WTC11 (cell line): ENCODE measurements around the gene SCN8A. TPM values are rescaled to one million over a fixed set of nuclear protein-coding genes. Genes with fewer than 3 reads are reported as not detected.
A peak's percentile ranks its signal among the peaks of the same experiment; 100 is the strongest.

ENCODE experiments used
- ARID4B ChIP-seq: sonication (generic); formaldehyde crosslinking; IDR thresholded peaks from 2 replicates; pipeline ENCODE4 v1.8.0; 2023; ENCODE audit warnings: missing genetic modification reagents, mild to moderate bottlenecking, borderline replicate concordance
- CREB1 ChIP-seq: sonication (generic); formaldehyde crosslinking; IDR thresholded peaks from 2 replicates; pipeline ENCODE4 v1.8.0; 2023; ENCODE audit warnings: mild to moderate bottlenecking, missing genetic modification reagents
- CREM ChIP-seq: sonication (generic); formaldehyde crosslinking; IDR thresholded peaks from 2 replicates; pipeline ENCODE4 v1.8.1; 2022; ENCODE audit warnings: mild to moderate bottlenecking, missing genetic modification reagents, moderate library complexity
- E2F4 ChIP-seq: sonication (generic); formaldehyde crosslinking; IDR thresholded peaks from 2 replicates; pipeline ENCODE4 v1.8.1; 2022; ENCODE audit warnings: low read depth, mild to moderate bottlenecking, moderate library complexity, missing genetic modification reagents, borderline replicate concordance
- ETV6 ChIP-seq: sonication (generic); formaldehyde crosslinking; IDR thresholded peaks from 2 replicates; pipeline ENCODE4 v1.8.1; 2022; ENCODE audit warnings: mild to moderate bottlenecking, missing genetic modification reagents
- FOXJ3 ChIP-seq: sonication (generic); formaldehyde crosslinking; IDR thresholded peaks from 2 replicates; pipeline ENCODE4 v1.9.0; 2021; ENCODE audit warnings: missing genetic modification reagents, mild to moderate bottlenecking, borderline replicate concordance
- JAZF1 ChIP-seq: fragments of 250-450 bp; sonication (Bioruptor Pico); IDR thresholded peaks from 2 replicates; pipeline ENCODE4 v1.9.0; 2021; ENCODE audit warnings: moderate library complexity, mild to moderate bottlenecking, inconsistent platforms
- KAT7 ChIP-seq: sonication (generic); formaldehyde crosslinking; IDR thresholded peaks from 2 replicates; pipeline ENCODE4 v1.8.1; 2023; ENCODE audit warnings: missing genetic modification reagents, mild to moderate bottlenecking, borderline replicate concordance
- MYBL2 ChIP-seq: sonication (generic); formaldehyde crosslinking; IDR thresholded peaks from 2 replicates; pipeline ENCODE4 v1.8.1; 2023; ENCODE audit warnings: mild to moderate bottlenecking, moderate library complexity, missing genetic modification reagents
- NFE2L1 ChIP-seq: sonication (generic); formaldehyde crosslinking; IDR thresholded peaks from 2 replicates; pipeline ENCODE4 v1.8.1; 2023; ENCODE audit warnings: missing genetic modification reagents
- NR1H2 ChIP-seq: sonication (generic); formaldehyde crosslinking; IDR thresholded peaks from 2 replicates; pipeline ENCODE4 v1.9.0; 2021; ENCODE audit warnings: mild to moderate bottlenecking, moderate library complexity, missing genetic modification reagents
- NR3C1 ChIP-seq: sonication (generic); formaldehyde crosslinking; conservative IDR thresholded peaks from 2 replicates; pipeline ENCODE4 v1.8.1; 2023; ENCODE audit warnings: low read depth, mild to moderate bottlenecking, missing genetic modification reagents
- SP1 ChIP-seq: sonication (generic); formaldehyde crosslinking; conservative IDR thresholded peaks from 2 replicates; pipeline ENCODE4 v1.8.1; 2022; ENCODE audit warnings: missing genetic modification reagents
- ZMAT4 ChIP-seq: fragments of 250-450 bp; sonication (Bioruptor Pico); IDR thresholded peaks from 2 replicates; pipeline ENCODE4 v1.9.0; 2021; ENCODE audit warnings: mild to moderate bottlenecking
- ZNF317 ChIP-seq: sonication (generic); formaldehyde crosslinking; IDR thresholded peaks from 2 replicates; pipeline ENCODE4 v1.8.1; 2023; ENCODE audit warnings: low read depth, mild to moderate bottlenecking, moderate library complexity, missing genetic modification reagents, borderline replicate concordance
- ZNF396 ChIP-seq: fragments of 250-450 bp; sonication (Bioruptor Pico); IDR thresholded peaks from 2 replicates; pipeline ENCODE4 v1.8.0; 2021; ENCODE audit warnings: mild to moderate bottlenecking, moderate library complexity, borderline replicate concordance
- ZNF671 ChIP-seq: fragments of 250-450 bp; sonication (Bioruptor Pico); IDR thresholded peaks from 2 replicates; pipeline ENCODE4 v1.8.0; 2021; ENCODE audit warnings: mild to moderate bottlenecking
- total RNA-seq: library from RNA; stranded (reverse); gene quantifications from 3 replicates; pipeline ENCODE4 v1.2.3, GENCODE V29; 2021
- TF ChIP-seq, protein P1 (sequence below): sonication (generic); formaldehyde crosslinking; conservative IDR thresholded peaks from 2 replicates; pipeline ENCODE4 v1.8.1; 2022; ENCODE audit warnings: mild to moderate bottlenecking, missing genetic modification reagents
- TF ChIP-seq, protein P2 (sequence below): sonication (generic); formaldehyde crosslinking; IDR thresholded peaks from 2 replicates; pipeline ENCODE4 v1.8.1; 2023; ENCODE audit warnings: mild to moderate bottlenecking, missing genetic modification reagents
- TF ChIP-seq, protein P3 (sequence below): sonication (generic); formaldehyde crosslinking; IDR thresholded peaks from 2 replicates; pipeline ENCODE4 v1.8.1; 2023; ENCODE audit warnings: mild to moderate bottlenecking, missing genetic modification reagents, borderline replicate concordance
- TF ChIP-seq, protein P4 (sequence below): sonication (generic); formaldehyde crosslinking; IDR thresholded peaks from 2 replicates; pipeline ENCODE4 v1.8.1; 2023; ENCODE audit warnings: mild to moderate bottlenecking, missing genetic modification reagents, moderate library complexity
- TF ChIP-seq, protein P5 (sequence below): fragments of 250-450 bp; sonication (Bioruptor Pico); IDR thresholded peaks from 2 replicates; pipeline ENCODE4 v1.8.0; 2021; ENCODE audit warnings: mild to moderate bottlenecking

Gene SCN8A
- total RNA-seq, 1 experiment from 2014 or later = 14.4 TPM

- TF ChIP-seq ARID4B (CRISPR knock-in tag) (no peak; the same call in 1 of the 2 replicates), NFE2L1 (no peak), MYBL2 (no peak), ETV6 (CRISPR knock-in tag) (peak; percentile 77; the same call in 1 of the 2 replicates), ZNF396 (CRISPR knock-in tag) (no peak), ZNF317 (CRISPR knock-in tag) (no peak), NR1H2 (CRISPR knock-in tag) (no peak), CREM (no peak), CREB1 (CRISPR knock-in tag) (no peak), ZMAT4 (no peak), KAT7 (CRISPR knock-in tag) (peak; percentile 84; the same call in 1 of the 2 replicates), NR3C1 (no peak; the same call in 1 of the 2 replicates), E2F4 (CRISPR knock-in tag) (no peak), SP1 (CRISPR knock-in tag) (peak; percentile 48), JAZF1 (CRISPR knock-in tag) (no peak), FOXJ3 (CRISPR knock-in tag) (no peak), ZNF671 (no peak)
- TF ChIP-seq, protein P1, sequence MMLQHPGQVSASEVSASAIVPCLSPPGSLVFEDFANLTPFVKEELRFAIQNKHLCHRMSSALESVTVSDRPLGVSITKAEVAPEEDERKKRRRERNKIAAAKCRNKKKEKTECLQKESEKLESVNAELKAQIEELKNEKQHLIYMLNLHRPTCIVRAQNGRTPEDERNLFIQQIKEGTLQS = no peak
- TF ChIP-seq, protein P2, sequence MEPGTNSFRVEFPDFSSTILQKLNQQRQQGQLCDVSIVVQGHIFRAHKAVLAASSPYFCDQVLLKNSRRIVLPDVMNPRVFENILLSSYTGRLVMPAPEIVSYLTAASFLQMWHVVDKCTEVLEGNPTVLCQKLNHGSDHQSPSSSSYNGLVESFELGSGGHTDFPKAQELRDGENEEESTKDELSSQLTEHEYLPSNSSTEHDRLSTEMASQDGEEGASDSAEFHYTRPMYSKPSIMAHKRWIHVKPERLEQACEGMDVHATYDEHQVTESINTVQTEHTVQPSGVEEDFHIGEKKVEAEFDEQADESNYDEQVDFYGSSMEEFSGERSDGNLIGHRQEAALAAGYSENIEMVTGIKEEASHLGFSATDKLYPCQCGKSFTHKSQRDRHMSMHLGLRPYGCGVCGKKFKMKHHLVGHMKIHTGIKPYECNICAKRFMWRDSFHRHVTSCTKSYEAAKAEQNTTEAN (CRISPR knock-in tag) = 0 out of 2 replicates have a peak, but pooled peaks have one; percentile 14
- TF ChIP-seq, protein P3, sequence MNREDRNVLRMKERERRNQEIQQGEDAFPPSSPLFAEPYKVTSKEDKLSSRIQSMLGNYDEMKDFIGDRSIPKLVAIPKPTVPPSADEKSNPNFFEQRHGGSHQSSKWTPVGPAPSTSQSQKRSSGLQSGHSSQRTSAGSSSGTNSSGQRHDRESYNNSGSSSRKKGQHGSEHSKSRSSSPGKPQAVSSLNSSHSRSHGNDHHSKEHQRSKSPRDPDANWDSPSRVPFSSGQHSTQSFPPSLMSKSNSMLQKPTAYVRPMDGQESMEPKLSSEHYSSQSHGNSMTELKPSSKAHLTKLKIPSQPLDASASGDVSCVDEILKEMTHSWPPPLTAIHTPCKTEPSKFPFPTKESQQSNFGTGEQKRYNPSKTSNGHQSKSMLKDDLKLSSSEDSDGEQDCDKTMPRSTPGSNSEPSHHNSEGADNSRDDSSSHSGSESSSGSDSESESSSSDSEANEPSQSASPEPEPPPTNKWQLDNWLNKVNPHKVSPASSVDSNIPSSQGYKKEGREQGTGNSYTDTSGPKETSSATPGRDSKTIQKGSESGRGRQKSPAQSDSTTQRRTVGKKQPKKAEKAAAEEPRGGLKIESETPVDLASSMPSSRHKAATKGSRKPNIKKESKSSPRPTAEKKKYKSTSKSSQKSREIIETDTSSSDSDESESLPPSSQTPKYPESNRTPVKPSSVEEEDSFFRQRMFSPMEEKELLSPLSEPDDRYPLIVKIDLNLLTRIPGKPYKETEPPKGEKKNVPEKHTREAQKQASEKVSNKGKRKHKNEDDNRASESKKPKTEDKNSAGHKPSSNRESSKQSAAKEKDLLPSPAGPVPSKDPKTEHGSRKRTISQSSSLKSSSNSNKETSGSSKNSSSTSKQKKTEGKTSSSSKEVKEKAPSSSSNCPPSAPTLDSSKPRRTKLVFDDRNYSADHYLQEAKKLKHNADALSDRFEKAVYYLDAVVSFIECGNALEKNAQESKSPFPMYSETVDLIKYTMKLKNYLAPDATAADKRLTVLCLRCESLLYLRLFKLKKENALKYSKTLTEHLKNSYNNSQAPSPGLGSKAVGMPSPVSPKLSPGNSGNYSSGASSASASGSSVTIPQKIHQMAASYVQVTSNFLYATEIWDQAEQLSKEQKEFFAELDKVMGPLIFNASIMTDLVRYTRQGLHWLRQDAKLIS (CRISPR knock-in tag) = no peak
- TF ChIP-seq, protein P4, sequence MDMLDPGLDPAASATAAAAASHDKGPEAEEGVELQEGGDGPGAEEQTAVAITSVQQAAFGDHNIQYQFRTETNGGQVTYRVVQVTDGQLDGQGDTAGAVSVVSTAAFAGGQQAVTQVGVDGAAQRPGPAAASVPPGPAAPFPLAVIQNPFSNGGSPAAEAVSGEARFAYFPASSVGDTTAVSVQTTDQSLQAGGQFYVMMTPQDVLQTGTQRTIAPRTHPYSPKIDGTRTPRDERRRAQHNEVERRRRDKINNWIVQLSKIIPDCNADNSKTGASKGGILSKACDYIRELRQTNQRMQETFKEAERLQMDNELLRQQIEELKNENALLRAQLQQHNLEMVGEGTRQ = peak; percentile 23; the same call in 1 of the 2 replicates
- TF ChIP-seq, protein P5, sequence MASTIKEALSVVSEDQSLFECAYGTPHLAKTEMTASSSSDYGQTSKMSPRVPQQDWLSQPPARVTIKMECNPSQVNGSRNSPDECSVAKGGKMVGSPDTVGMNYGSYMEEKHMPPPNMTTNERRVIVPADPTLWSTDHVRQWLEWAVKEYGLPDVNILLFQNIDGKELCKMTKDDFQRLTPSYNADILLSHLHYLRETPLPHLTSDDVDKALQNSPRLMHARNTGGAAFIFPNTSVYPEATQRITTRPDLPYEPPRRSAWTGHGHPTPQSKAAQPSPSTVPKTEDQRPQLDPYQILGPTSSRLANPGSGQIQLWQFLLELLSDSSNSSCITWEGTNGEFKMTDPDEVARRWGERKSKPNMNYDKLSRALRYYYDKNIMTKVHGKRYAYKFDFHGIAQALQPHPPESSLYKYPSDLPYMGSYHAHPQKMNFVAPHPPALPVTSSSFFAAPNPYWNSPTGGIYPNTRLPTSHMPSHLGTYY (CRISPR knock-in tag) = no peak
Observed at GRCh38 chr12:51820526-51821439, 229.8 kb downstream of the SCN8A start (continued).
